Measurements from ENCODE around the gene RNF113B. TPM values are rescaled to one million over a fixed set of nuclear protein-coding genes. Genes with fewer than 3 reads are reported as not detected.

RNF113B gene
- total RNA-seq, 4 donors from 2014 or later, result not detected

- Histone ChIP-seq H3K9me3 (no peaks in the 10 kb centered on the region), H3K4me3 (no peak overlapping the region), H3K27ac (no peak overlapping the region), H3K4me1 (peaks cover 0 to 11% (median 2%) of the 10 kb centered on the region in 4 donors), H3K27me3 (no peaks in the 10 kb centered on the region), H3K36me3 (no peaks in the 10 kb centered on the region)
- DNase-seq, result no peak
- TF ChIP-seq, protein P1, sequence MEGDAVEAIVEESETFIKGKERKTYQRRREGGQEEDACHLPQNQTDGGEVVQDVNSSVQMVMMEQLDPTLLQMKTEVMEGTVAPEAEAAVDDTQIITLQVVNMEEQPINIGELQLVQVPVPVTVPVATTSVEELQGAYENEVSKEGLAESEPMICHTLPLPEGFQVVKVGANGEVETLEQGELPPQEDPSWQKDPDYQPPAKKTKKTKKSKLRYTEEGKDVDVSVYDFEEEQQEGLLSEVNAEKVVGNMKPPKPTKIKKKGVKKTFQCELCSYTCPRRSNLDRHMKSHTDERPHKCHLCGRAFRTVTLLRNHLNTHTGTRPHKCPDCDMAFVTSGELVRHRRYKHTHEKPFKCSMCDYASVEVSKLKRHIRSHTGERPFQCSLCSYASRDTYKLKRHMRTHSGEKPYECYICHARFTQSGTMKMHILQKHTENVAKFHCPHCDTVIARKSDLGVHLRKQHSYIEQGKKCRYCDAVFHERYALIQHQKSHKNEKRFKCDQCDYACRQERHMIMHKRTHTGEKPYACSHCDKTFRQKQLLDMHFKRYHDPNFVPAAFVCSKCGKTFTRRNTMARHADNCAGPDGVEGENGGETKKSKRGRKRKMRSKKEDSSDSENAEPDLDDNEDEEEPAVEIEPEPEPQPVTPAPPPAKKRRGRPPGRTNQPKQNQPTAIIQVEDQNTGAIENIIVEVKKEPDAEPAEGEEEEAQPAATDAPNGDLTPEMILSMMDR (IDR thresholded peaks at IDR 0.05), result no peak
- no peak for TF ChIP-seq POLR2A (IDR thresholded peaks at IDR 0.05)
These were observed 35.7 kb upstream of the RNF113B start for GRCh38 chr13:98212763-98213162.

GRCh38 chr13:98208606-98209005 lies 31.5 kb upstream of the RNF113B start:
- DNase-seq, result no peak
- Histone ChIP-seq H3K9me3 (no peaks in the 10 kb centered on the region), H3K27me3 (no peaks in the 10 kb centered on the region), H3K36me3 (no peaks in the 10 kb centered on the region), H3K4me1 (peaks cover 0 to 3% (median 0%) of the 10 kb centered on the region in 4 donors), H3K27ac (peak overlapping the region in 1 of 4 donors; percentile 77), H3K4me3 (no peak overlapping the region)
- TF ChIP-seq, protein P1 (IDR thresholded peaks at IDR 0.05), result no peak
- no peak for TF ChIP-seq POLR2A (IDR thresholded peaks at IDR 0.05)

DNA sequence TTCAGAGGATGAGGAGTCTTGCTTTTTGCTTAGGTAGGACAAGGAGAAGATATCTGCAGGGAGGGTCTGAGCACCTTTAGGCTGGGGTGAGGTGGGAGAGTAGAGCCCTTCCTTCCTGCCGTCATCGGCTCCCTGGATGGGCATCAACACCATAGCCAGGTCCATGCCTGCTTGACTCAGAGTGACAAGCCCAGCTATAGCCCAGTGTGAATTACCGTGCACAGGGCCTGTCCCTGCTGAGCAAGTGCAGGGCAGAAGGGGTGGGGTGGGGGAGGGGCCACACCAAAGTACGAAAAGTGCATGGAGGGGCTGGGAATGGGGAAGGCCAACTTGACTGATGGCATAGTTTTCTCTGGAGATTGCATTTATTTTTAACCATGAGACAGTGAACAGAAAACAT lies 30.3 kb upstream of the RNF113B start:
- DNase-seq, result no peak
- Histone ChIP-seq H3K27ac (peak overlapping the region in 1 of 4 donors; percentile 77), H3K4me1 (peaks cover 0 to 3% (median 0%) of the 10 kb centered on the region in 4 donors), H3K4me3 (no peak overlapping the region), H3K9me3 (no peaks in the 10 kb centered on the region), H3K36me3 (no peaks in the 10 kb centered on the region), H3K27me3 (no peaks in the 10 kb centered on the region)
- TF ChIP-seq, protein P1 (IDR thresholded peaks at IDR 0.05), result no peak
- TF ChIP-seq POLR2A (IDR thresholded peaks at IDR 0.05), result no peak

DNA sequence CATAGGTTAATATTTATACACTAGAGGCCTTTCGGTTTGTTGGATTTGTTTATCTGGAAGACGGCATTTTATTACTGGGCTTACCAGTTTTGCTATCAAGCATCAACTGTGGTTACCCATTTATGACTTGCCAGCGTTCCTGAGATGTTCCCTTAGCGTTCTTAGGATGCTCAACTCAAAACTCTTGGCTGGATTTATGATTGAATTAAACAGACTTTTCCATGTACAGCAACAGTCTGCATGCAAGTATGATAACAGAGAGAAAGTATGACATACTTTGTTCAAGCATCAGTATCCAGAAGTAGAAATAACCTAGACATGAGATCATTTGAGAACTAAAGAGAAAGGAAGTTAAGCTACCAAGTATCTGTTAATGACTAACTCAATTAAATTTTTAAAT lies 29.9 kb upstream of the RNF113B start:
- TF ChIP-seq, protein P1 (IDR thresholded peaks at IDR 0.05), result no peak
- no peak for TF ChIP-seq POLR2A (IDR thresholded peaks at IDR 0.05)

GRCh38 chr13:98204546-98204945 lies 27.5 kb upstream of the RNF113B start:
- no peak for TF ChIP-seq POLR2A (IDR thresholded peaks at IDR 0.05)
- no peaks in the 10 kb centered on the region for H3K36me3 ChIP-seq
- DNase-seq, result no peak
- H3K27me3 ChIP-seq, result no peaks in the 10 kb centered on the region
- no peak overlapping the region for H3K27ac ChIP-seq
- H3K9me3 ChIP-seq, result no peaks in the 10 kb centered on the region
- H3K4me3 ChIP-seq, result no peak overlapping the region
- H3K4me1 ChIP-seq, result peaks cover 0 to 3% (median 0%) of the 10 kb centered on the region in 4 donors

More for the DNA sequence above, 29.9 kb upstream of the RNF113B start:
- H3K4me3 ChIP-seq, result no peak overlapping the region
- peak overlapping the region in 1 of 4 donors; percentile 77 for H3K27ac ChIP-seq
- H3K36me3 ChIP-seq, result no peaks in the 10 kb centered on the region
- no peak for DNase-seq
- no peaks in the 10 kb centered on the region for H3K27me3 ChIP-seq
- peaks cover 0 to 3% (median 0%) of the 10 kb centered on the region in 4 donors for H3K4me1 ChIP-seq
- H3K9me3 ChIP-seq, result no peaks in the 10 kb centered on the region

GRCh38 chr13:98203646-98204326 lies 26.7 kb upstream of the RNF113B start:
- H3K27ac ChIP-seq, result no peak overlapping the region
- H3K4me3 ChIP-seq, result no peak overlapping the region
- peaks cover 0 to 3% (median 0%) of the 10 kb centered on the region in 4 donors for H3K4me1 ChIP-seq
- TF ChIP-seq POLR2A (IDR thresholded peaks at IDR 0.05), result no peak
- TF ChIP-seq, protein P1 (IDR thresholded peaks at IDR 0.05), result no peak
- H3K36me3 ChIP-seq, result no peaks in the 10 kb centered on the region
- no peaks in the 10 kb centered on the region for H3K27me3 ChIP-seq
- DNase-seq, result no peak
- no peaks in the 10 kb centered on the region for H3K9me3 ChIP-seq

Data from Peyer's patch (tissue), 4 donors.